Astrocyte of the hippocampus (primary cell): ENCODE measurements around the gene FBRS.
"Not testable (repeated sequence)": the region's sequence is repeated elsewhere in the genome, so short reads cannot be mapped to it uniquely, and the experiment has no call there.

Experiments
- DNase-seq: peaks from one replicate; pipeline ENCODE4 v3.0.0; 2011; ENCODE audit warnings: low read depth, low spot score

FBRS gene

GRCh38 chr16:30698139-30698815 is 40.0 kb downstream of the FBRS start:
- peak; percentile 99 for DNase-seq

DNA sequence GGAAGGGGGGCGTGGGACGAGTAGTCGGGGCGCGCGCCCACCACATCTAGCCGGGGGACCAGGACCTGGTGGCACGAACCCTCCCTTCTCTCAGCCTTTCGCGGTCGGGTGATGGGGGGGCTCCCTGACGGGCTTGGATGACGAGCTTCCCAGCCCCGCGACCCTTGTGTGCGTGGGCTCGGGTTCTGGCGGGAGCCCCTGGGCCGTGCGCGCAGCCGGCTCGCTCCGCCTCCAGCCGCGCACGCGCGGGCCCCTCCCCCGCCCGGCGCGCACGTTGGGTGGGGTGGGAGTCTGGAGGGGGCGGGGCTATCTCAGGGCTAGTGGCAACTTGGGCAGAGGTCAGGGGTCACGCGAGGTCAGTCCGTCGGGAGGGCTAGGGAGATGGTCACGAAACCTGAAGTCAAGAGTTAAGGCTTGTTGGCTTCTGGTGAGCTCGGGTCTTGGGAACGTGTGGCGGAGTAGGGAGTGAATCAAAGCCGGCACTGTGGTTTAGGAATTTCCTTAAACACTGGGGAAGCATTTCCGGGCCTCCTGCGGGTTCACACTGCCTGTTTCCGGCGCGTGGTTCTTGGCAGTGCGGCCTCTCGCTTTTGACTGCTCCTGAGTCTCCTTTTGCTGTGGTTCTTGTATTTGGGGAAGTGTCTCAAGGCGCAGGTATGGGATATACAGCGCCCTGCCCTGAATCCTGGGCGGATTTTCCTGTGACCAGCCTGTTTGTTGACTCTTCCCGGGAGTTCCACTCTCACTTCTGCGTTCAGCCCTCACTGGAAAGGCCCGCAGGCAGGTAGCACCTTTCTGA is 40.8 kb downstream of the FBRS start, which contains the start of gene SRCAP:
Gene SRCAP (plus strand): TSS at position 356 of the 799 bp plus-strand sequence. CDS start 1,654 bp downstream, outside the sequence.
- DNase-seq: peak; percentile 85

GRCh38 chr16:30699615-30700099 is 41.4 kb downstream of the FBRS start:
- no peak for DNase-seq

GRCh38 chr16:30700491-30700890 is 42.3 kb downstream of the FBRS start:
- DNase-seq: peak; percentile 87

GRCh38 chr16:30700971-30701370 is 42.7 kb downstream of the FBRS start:
- DNase-seq: no peak

DNA sequence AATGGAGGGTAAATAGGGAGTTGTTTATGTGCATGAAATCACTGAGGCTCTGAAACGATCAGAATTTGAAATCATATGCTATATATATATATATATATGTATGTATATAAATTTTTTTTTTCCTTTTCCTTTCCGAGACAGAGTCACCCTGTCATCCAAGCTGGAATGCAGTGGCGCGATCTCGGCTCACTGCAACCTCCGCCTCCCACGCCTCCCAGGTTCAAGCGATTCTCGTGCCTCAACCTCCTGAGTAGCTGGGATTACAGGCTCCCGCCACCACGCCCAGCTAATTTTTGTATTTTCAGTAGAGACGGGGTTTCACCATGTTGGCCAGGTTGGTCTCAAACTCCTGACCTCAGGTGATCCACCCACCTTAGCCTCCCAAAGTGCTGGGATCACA is 44.8 kb downstream of the FBRS start:
- not testable (repeated sequence) for DNase-seq

- no peak for DNase-seq
Observed at GRCh38 chr16:30703971-30704370, 45.7 kb downstream of the FBRS start.

- no peak for DNase-seq
Observed at GRCh38 chr16:30706046-30706445, 47.8 kb downstream of the FBRS start.

GRCh38 chr16:30710971-30711370 is 52.7 kb downstream of the FBRS start:
- DNase-seq: no peak

GRCh38 chr16:30711712-30712111 is 53.5 kb downstream of the FBRS start:
- no peak for DNase-seq

GRCh38 chr16:30715750-30716445 is 57.7 kb downstream of the FBRS start:
- DNase-seq: no peak

- DNase-seq: no peak
Observed at GRCh38 chr16:30720086-30720485, 61.9 kb downstream of the FBRS start.
